Measurements from ENCODE around the gene VPS37C. TPM values are rescaled to one million over a fixed set of nuclear protein-coding genes. Genes with fewer than 3 reads are reported as not detected.
"Not testable (repeated sequence)": the region's sequence is repeated elsewhere in the genome, so short reads cannot be mapped to it uniquely, and the experiment has no call there.

Gene VPS37C
- total RNA-seq, 1 donor from 2014 or later, result 8.7 TPM

GRCh38 chr11:61171907-61172306, 10.7 kb upstream of the VPS37C start:
- DNase-seq (ENCODE audit: low read depth), result no peak
- Histone ChIP-seq H3K4me3 (ENCODE audit: low read depth, low read length) (no peak overlapping the region), H3K27me3 (ENCODE audit: control insufficient read depth, insufficient read depth, low read length) (peaks cover 4% of the 10 kb centered on the region), H3K36me3 (ENCODE audit: control insufficient read depth, insufficient read depth, low read length) (no peaks in the 10 kb centered on the region)
- no peak for TF ChIP-seq CTCF (IDR thresholded peaks at IDR 0.05; ENCODE audit: insufficient read depth, low read length, severe bottlenecking)
- FAIRE-seq, result no peak

- no peak overlapping the region for H3K4me3 ChIP-seq (ENCODE audit: low read depth, low read length)
- DNase-seq (ENCODE audit: low read depth) (no peak), FAIRE-seq (no peak)
- no peak for TF ChIP-seq CTCF (IDR thresholded peaks at IDR 0.05; ENCODE audit: insufficient read depth, low read length, severe bottlenecking)
- H3K27me3 ChIP-seq (ENCODE audit: control insufficient read depth, insufficient read depth, low read length), result peaks cover 4% of the 10 kb centered on the region
- H3K36me3 ChIP-seq (ENCODE audit: control insufficient read depth, insufficient read depth, low read length), result no peaks in the 10 kb centered on the region
These were observed 9.3 kb upstream of the VPS37C start for GRCh38 chr11:61170566-61170965.

GRCh38 chr11:61168800-61169199, 7.6 kb upstream of the VPS37C start:
- DNase-seq (ENCODE audit: low read depth) (no peak), FAIRE-seq (no peak)
- no peak overlapping the region for H3K4me3 ChIP-seq (ENCODE audit: low read depth, low read length)
- no peak for TF ChIP-seq CTCF (IDR thresholded peaks at IDR 0.05; ENCODE audit: insufficient read depth, low read length, severe bottlenecking)
- no peaks in the 10 kb centered on the region for H3K36me3 ChIP-seq (ENCODE audit: control insufficient read depth, insufficient read depth, low read length)
- H3K27me3 ChIP-seq (ENCODE audit: control insufficient read depth, insufficient read depth, low read length), result no peaks in the 10 kb centered on the region

GRCh38 chr11:61168042-61168688, 6.9 kb upstream of the VPS37C start:
- FAIRE-seq (no peak), DNase-seq (ENCODE audit: low read depth) (no peak)
- Histone ChIP-seq H3K36me3 (ENCODE audit: control insufficient read depth, insufficient read depth, low read length) (no peaks in the 10 kb centered on the region), H3K4me3 (ENCODE audit: low read depth, low read length) (no peak overlapping the region), H3K27me3 (ENCODE audit: control insufficient read depth, insufficient read depth, low read length) (no peaks in the 10 kb centered on the region)
- no peak for TF ChIP-seq CTCF (IDR thresholded peaks at IDR 0.05; ENCODE audit: insufficient read depth, low read length, severe bottlenecking)

- not testable (repeated sequence) for H3K4me3 ChIP-seq (ENCODE audit: low read depth, low read length); DNase-seq (ENCODE audit: low read depth); FAIRE-seq; H3K36me3 ChIP-seq (ENCODE audit: control insufficient read depth, insufficient read depth, low read length); H3K27me3 ChIP-seq (ENCODE audit: control insufficient read depth, insufficient read depth, low read length)
These were observed 5.1 kb upstream of the VPS37C start for GRCh38 chr11:61166331-61166730.

GRCh38 chr11:61165785-61166184, 4.6 kb upstream of the VPS37C start:
- H3K36me3 ChIP-seq (ENCODE audit: control insufficient read depth, insufficient read depth, low read length); FAIRE-seq: not testable (repeated sequence)

More at GRCh38 chr11:61165785-61166184, 4.6 kb upstream of the VPS37C start:
- not testable (repeated sequence) for H3K27me3 ChIP-seq (ENCODE audit: control insufficient read depth, insufficient read depth, low read length); DNase-seq (ENCODE audit: low read depth); H3K4me3 ChIP-seq (ENCODE audit: low read depth, low read length)

Measured in bronchial epithelial cell (primary cell).